ENCODE measurements around the gene AMZ2.
A peak's percentile ranks its signal among the peaks of the same experiment; 100 is the strongest.
"Not testable (repeated sequence)": the region's sequence is repeated elsewhere in the genome, so short reads cannot be mapped to it uniquely, and the experiment has no call there.

The AMZ2 gene, protein sequence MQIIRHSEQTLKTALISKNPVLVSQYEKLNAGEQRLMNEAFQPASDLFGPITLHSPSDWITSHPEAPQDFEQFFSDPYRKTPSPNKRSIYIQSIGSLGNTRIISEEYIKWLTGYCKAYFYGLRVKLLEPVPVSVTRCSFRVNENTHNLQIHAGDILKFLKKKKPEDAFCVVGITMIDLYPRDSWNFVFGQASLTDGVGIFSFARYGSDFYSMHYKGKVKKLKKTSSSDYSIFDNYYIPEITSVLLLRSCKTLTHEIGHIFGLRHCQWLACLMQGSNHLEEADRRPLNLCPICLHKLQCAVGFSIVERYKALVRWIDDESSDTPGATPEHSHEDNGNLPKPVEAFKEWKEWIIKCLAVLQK

DNA sequence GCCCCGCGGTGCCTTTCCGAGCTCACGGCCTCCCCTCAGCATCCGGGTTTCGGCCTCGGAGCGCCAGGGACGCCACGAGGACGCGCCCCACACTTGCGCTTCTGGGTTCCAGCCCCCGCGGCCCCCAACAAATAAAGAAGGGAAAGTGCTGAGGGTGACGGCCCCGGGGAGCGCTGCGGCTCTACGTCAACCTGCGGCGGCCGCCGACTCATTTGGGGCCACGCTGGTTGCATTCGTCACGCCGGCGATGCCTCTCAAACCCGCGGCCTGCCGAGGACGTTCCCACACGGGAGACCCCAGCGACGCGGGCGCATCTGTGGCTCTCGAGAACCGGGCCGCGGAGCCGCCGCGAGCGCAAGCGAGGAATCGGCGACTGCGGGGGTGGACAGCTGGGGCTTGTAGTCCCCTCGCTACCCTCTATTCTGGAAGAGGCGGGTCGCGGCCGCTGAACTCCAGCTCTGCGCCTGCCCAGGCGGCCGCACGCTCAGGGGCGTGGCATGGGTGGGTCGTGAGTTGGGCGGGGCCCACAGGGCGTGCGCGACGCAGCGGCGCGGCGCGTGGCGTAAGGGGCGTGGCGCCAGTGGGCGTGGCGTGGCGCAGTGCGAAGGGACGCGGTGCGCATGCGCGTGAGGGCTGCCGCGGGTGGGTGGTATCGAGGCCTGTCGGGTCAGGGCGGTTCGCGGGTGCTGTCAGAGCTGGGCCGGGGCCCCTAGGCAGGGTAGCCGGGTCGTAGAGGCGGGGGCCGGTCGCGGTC lies at the start of gene AMZ2:
AMZ2 (plus strand) TSS at position 599 of the 754 bp plus-strand sequence. CDS start 2,145 bp downstream, outside the sequence.
- DNase-seq, result peak; percentile 98

DNA sequence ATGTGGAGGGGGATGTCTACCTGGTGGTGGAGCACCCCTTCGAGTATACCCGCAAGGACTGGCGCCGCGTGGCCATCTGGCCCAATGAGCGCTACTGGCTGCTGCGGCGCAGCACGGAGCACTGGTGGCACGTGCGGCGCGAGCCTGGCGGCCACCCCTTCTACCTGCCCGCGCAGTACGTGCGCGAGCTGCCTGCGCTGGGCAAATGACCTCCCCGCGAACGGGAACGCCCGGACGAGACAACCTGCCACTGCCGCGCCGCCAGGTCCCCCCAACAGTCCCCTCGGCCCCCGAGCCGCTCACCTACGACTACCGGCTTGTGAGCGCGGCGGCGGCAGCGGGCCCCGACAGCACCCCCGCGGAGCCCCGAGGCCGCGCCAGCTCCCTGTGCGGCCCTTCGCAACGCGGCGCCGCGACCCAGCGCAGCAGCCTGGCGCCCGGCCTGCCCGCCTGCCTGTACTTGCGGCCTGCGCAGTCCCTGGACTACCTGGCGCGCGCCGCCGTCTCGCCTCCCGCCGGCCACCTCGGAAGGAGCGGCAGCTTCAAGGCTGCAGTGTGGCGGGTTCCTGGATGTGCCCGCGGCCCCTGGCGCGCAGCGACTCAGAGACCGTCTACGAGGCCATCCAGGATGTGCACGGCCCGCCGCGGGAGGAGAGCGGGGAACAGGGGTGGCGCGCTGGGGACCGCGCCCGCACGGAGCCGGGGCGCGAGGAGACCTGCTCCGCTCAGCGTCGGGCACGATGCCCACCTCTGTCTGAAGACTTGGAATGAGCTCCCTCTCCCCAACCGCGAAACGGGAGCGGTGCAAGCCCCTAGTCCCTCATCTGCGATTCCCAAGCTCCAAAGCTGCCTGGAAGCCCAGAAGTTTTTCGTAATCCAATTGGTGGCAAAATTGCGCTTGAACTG lies 48.7 kb upstream of the AMZ2 start:
- no peak for DNase-seq

DNA sequence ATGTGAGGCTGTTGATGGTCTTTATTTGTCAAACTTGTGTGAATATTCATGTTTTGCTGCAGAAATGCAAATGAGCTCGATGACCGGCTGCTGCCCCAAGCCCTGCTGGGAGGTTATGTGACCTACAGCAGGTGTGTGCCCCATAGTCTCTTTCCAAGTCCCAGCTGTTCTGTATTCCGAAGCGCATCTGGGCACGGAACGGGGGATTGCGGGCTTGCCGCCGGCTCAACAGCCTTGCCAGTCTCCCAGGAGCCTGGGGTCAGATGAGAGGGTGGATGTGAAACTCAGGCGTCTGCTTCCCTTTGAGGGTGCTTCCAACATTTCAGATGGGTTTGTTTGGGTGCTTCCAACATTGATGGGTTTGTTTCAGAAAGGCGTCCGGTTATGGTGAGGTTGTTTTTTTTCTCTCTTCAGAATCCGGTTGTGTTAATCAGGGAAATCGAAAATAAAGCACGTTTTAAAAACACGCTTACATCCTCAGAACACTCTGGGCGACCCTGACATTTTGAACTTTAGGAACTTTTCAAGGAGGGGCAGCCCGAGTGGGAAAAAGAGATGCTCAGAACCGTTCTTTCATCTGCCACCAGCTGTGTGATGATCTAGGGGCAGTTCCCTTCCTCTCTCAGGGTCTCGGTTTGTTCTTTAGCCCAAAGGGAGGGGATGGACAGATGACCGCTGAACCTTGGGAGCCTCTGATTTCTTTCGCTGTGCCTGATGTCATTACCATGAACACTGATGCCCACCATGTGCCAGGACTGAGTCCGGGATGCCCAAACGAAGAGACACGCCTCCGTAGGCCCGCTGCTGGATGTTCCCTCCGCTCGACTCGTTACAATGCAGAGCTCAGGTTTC lies 47.8 kb upstream of the AMZ2 start:
- no peak for DNase-seq

DNA sequence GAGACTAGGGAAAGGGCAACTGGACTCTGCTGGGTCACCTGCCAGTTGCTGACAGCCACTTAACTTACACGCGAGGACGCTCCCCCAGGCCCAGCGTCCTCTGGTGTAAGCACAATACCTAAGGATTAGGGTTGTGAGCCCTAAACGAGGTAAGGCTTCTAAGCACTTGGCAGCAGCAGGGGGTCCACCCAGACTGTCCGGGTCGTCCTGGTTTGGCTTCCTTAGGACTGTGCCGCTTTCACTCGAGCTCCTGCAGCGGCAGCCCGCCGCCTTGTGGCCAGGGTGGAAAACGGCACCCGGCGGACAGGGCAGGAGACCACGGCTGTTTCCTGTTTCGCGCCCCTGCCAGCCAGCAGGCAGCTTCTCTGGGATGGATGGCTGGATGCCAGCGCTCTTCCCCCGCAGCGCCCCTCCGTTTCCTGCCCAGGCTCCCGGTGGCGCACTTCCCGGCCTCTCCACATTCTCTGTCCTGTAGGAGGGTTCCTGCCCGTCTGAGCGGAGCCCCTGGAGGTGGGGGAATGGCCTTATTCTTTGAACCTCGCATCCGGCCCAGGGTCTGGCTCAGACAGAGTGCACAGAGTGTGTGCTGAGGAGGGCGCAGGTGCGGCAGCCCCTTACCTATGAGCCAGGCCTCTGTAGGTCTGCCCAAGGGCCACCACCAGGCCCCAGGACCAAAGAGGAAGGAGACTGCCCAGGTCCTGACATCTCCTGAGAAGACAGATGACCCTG lies 47.0 kb upstream of the AMZ2 start:
- peak; percentile 70 for DNase-seq

DNA sequence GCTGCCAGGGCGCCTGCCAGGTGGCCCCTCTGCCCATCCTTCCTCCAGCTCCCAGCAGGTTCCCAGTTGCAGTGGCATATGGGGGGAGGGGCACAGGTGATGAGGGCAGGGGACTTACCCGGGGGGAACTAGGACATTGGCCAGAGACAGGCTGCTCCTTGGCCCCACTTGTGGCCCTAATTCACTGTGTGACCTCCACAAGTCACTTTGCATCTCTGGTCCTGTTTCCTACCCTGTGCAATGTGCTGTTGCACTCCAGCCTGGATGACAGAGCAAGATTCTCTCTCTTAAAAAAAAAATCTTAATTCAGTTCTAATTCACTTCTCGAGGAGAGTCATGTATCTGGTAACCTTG lies 46.4 kb upstream of the AMZ2 start:
- DNase-seq, result not testable (repeated sequence)

DNA sequence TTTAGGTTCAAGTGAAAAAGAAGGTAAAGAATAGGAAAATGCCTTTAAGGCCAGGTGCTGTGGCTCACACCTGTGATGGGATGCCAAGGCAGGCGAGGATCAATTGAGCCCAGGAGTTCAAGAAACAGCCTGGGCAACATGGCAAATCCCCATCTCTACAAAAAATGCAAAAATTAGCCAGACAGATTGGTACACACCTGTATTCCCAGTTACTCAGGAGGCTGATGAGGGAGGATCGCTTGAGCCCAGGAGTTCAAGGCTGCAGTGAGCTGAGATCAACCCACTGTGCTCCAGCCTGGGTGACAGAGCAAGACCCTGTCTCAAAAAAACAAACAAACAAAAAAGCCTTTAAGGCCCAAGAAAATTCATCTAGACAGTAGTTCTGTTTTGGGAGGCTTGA lies 45.5 kb upstream of the AMZ2 start:
- DNase-seq, result not testable (repeated sequence)

DNA sequence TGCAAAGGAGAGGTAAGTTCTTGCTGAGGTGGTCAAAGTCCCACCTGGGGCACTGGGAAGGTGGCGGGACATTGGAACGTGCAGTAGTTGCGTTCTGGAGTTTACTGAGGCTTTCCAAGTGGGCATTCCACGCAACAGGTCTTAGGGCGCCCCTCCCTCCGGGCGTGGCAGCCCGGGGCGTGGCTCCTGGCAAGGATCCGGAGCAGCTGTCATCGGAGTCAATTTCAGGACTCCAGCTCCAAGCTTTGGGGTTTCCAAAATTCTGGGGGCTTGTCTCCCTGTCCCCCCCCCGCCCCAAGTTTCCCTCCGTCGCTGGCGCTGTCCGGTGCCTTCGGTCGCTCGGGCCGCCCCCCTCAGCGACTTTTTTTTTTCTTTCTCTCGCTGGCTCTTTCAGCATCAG lies 43.1 kb upstream of the AMZ2 start:
- DNase-seq, result no peak

DNA sequence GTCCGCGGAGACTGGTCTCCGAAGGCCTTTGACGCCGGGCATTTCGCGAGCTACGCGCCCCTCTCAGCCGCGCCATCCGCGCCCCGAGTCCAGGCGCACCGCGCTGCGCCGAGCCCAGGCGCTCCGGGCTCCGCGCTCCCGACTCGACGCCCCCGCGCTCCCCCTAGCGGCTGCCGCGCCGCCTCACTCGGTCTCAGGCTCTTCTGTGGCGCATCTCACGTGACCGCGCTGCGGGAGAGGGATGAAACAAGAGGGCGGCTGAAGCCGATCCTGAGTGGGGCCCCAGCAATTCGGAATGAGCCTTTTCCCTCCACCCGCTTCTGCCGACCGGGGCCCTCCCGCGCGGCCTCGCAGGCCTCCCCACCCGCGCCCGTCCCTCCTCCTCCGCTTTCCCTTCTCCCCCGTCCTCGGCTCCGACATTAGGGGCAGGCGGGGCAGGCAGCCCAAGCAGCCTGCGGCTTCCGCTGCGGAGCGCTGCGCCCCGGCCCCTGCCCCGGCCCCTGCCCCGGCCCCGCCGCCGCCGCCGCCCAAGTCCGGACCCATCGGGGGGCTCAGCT lies 42.5 kb upstream of the AMZ2 start:
- peak; percentile 93 for DNase-seq

DNA sequence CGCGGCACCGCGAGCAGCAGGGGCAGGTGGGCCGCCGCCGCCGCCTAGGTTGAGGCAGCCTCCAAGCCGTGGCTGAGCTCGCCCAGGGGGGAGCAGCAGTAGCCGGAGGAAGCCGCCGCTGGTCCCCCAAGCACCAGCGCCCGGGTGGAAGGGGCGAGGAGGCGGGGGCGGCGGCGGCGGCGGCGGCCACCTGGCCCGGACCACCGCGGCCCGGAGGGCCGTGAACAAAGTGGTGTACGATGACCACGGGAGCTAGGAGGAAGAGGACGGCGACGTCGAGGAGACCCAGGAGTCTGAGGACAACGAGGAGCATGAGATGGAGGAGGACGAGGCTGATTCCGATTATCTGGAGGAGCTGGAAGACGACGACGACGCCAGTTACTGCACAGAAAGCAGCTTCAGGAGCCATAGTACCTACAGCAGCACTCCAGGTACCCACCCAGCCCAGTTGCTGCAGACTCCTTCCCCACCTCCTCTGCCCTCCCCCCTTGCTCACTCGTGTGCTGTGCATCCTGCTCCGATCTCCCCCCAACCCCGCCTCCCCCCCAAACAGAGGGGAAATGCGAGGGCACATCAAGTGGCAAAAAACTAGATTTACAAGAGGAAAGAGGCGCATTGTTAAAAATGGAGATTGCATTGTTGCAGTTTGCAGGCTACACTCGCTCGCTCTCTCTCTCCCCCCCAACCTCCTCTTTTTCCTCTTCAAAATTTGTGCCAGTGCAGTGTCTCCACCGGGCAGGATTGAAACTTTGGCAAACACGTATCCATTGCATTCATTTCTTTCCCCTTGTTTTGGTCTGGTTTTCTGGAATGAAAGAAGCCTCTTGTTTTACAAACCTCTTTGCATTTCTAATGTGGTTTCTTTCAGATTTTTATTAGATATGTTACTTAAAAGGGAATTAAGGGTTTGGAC lies 41.8 kb upstream of the AMZ2 start:
- no peak for DNase-seq

DNA sequence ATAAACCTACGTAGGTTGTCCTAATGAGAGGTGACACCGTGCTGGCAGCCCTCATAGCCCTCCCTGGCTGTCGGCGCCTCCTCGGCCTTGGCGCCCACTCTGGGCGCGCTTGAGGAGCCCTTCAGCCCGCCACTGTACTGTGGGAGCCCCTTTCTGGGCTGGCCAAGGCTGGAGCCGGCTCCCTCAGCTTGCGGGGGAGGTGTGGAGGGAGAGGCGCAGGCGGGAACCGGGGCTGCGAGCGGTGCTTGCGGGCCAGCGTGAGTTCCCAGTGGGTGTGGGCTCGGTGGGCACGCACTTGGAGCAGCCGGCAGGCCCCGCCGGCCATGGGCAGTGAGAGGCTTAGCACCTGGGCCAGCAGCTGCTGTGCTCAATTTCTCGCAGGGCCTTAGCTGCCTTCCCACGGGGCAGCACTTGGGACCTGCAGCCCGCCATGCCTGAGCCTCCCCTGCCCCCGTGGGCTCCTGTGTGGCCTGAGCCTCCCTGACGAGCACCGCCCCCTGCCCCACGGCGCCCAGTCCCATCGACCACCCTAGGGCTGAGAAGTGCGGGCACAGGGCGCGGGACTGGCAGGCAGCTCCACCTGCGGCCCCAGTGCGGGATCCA lies 40.1 kb upstream of the AMZ2 start:
- no peak for DNase-seq

DNA sequence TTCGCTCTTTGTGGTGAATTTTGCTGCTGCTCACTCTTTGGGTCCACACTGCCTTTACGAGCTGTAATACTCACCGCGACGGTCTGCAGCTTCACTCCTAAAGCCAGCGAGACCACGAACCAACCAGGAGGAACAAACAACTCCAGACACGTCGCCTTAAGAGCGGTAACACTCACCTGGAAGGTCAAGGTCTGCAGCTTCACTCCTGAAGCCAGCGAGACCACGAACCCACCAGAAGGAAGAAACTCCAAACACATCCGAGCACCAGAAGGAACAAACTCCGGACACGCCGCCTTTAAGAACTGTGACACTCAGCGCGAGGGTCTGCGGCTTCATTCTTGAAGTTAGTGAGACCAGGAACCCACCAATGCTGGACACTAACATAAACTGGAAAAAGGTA lies 39.2 kb upstream of the AMZ2 start:
- not testable (repeated sequence) for DNase-seq

DNA sequence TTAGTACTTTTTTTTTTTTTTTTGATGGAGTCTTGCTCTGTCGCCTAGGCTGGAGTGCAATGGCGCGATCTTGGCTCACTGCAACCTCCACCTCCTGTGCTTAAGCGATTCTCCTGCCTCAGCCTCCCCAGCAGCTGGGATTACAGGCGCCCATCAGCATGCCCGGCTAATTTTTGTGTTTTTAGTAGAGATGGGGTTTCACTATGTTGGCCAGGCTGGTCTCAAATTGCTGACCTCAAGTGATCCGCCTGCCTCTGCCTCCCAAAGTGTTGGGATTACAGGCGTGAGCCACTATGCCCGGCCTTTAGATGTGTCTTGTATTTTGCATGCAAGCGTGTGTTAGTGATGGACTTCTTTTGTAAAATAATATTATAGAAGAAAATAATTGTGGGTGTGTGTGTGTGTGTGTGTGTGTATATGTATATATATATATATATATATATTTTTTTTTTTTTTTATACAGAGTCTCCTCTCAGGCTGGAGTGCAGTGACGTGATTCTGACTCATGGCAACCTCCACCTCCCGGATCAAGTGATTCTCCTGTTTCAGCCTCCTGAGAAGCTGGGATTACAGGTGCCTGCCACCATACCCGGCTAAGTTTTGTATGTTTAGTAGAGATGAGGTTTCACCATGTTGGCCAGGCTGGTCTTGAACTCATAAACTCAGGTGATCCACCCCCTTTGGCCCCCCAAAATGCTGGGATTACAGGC lies 38.5 kb upstream of the AMZ2 start:
- DNase-seq, result not testable (repeated sequence)

DNA sequence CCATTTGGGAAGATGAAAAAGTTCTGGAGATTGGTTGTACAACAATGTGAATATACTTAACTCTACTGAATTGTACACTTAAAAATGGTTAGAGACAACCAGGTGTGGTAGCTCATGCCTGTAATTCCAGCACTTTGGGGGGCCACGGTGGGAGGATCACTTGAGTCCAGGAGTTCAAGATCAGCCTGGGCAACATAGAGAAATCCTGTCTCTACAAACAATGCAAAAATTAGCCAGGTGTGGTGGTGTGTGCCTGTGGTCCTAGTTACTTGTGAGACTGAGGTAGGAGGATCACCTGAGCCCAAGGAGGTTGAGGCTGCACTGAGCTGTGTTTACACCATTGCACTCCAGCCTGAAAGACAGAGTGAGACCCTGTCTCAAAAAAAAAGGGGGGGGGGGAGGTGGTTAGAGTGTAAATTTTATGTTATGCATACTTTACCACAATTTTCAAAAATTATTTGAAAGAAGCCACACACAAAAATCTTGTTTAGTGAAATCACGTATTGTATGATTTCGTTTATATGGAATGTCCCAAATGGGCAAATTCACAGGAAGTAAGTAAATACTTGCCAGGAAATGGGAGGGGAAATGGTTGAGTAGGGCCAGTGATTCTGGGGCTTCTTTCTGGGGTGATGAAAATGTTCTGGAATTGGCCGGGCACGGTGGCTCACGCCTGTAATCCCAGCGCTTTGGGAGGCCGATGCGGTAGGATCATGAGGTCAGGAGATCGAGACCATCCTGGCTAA lies 37.1 kb upstream of the AMZ2 start:
- DNase-seq, result no peak

DNA sequence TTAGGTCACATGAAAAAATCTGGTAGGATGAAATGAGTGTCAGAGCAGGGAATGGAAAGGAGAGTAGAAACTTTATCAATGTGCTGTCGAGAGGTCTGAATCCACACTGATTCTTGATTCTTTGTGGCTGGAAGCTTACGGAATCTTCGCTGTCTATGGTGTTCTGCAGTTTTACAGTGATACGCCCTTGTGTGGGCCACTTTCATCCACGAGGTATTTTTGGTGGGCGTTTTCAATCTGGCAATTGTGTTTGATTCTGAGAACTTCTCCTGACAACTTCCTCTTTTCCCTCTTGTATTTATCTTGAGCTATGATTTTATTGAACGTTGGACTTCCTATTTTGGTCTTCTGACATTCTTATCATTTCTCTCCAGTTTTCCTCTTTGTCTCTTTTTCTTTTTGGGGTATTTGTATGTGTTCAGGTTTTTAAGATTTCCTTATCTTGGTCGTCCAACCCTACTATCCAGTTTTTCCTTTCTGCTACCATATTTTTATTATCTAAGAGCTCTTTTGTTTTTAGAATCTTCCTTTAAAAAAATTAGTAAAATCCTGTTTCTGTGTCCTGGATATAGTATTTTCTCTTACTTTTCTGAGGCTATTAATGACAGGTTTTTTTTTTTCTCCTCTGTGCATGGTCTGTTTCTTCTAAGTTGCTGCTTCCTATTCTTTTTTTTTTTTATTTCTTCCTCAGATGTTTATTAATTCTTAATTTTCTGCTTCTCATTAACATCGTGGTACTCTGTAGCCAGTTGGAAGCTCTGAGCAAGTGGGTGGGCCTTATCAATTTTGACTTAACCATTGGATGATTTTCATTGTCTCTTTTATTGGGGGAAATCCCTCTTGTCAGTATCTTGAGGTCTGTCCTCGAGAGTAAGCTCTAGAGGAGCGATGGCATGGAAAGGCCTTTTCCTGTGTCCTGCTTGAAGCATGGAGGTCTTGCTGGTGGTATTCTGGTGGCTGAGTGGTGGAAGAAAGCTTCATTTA lies 34.1 kb upstream of the AMZ2 start:
- not testable (repeated sequence) for DNase-seq

DNA sequence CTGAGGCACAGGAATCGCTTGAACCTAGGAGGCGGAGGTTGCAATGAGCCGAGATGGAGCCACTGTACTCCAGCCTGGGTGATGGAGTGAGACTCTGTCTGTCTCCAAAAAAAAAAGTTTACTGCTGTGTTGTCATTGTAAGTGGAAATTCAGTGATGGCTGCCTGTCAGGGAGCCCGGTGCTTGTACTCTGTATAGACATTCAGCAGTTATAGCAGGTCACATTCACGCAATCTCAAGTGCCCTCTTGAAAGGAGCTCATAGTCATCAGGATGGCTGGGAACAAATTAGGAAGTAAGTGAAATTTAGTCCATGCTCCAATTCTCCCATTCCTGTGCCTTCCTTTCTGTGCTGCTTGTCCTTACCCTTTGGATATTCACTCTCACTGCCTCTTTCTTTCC lies 32.4 kb upstream of the AMZ2 start:
- not testable (repeated sequence) for DNase-seq

DNA sequence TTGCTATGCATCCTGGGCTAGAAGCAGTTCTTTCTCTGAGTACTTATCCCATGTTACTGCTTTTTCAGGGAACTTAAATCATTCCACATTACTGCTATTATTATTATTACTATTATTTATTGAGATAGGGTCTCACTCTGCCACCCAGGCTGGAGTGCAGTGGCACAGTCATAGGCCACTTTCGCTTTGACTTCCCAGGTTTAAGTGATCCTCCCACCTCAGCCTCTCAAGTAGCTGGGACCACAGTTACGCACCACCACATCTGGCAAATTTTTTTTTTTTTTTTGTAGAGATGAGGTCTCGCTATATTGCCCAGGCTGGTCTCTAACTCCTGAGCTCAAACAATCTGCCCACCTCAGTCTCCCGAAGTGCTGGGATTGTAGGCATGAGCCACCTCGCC lies 28.4 kb upstream of the AMZ2 start:
- DNase-seq, result not testable (repeated sequence)

DNA sequence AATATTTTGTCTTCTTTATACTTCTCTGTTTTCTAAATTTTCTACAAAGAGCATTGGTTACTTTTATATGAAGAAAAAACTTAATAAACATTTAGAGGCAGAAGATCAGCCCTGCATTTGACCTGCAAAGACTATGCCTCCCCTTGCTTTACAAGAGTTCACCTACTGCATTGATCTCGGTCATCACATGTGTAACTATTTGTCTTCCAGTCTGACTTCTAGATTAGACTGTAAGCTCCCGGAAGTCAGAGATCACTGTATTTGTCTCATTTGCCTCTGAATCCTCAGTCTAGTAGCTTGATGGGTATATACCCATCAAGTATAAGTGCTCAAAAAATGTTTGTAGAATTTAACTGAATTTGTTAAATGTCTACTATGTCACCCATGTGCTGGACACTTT lies 27.7 kb upstream of the AMZ2 start:
- not testable (repeated sequence) for DNase-seq
